GM15510 (cell line): Measurements from ENCODE around the gene RELL1.

Experiments
- POLR2A ChIP-seq: IDR thresholded peaks from 3 replicates; pipeline ENCODE4 v1.6.1; 2011; ENCODE audit warnings: borderline replicate concordance; ENCODE audit not compliant: insufficient read length; ENCODE audit errors: extremely low read depth

RELL1 gene

GRCh38 chr4:37641352-37641751 is 44.8 kb downstream of the RELL1 start:
- TF ChIP-seq POLR2A = no peak

GRCh38 chr4:37639551-37640285 is 46.5 kb downstream of the RELL1 start:
- no peak for TF ChIP-seq POLR2A

- no peak for TF ChIP-seq POLR2A
Observed at GRCh38 chr4:37635155-37635554, 51.0 kb downstream of the RELL1 start.

GRCh38 chr4:37634180-37634579 is 52.0 kb downstream of the RELL1 start:
- TF ChIP-seq POLR2A = no peak

GRCh38 chr4:37632836-37633235 is 53.3 kb downstream of the RELL1 start:
- no peak for TF ChIP-seq POLR2A

- TF ChIP-seq POLR2A = no peak
Observed at GRCh38 chr4:37631551-37631950, 54.6 kb downstream of the RELL1 start.

GRCh38 chr4:37629713-37630112 is 56.5 kb downstream of the RELL1 start:
- TF ChIP-seq POLR2A = no peak

GRCh38 chr4:37628977-37629609 is 57.1 kb downstream of the RELL1 start:
- TF ChIP-seq POLR2A = no peak

- TF ChIP-seq POLR2A = no peak
Observed at GRCh38 chr4:37627263-37627662, 58.9 kb downstream of the RELL1 start.

GRCh38 chr4:37625499-37625898 is 60.7 kb downstream of the RELL1 start:
- no peak for TF ChIP-seq POLR2A

GRCh38 chr4:37623940-37624339 is 62.2 kb downstream of the RELL1 start:
- no peak for TF ChIP-seq POLR2A

- no peak for TF ChIP-seq POLR2A
Observed at GRCh38 chr4:37623125-37623524, 63.1 kb downstream of the RELL1 start.

GRCh38 chr4:37620176-37620575 is 66.0 kb downstream of the RELL1 start:
- TF ChIP-seq POLR2A = no peak

GRCh38 chr4:37615720-37616063 is 70.5 kb downstream of the RELL1 start:
- TF ChIP-seq POLR2A = no peak

GRCh38 chr4:37615059-37615719 is 71.0 kb downstream of the RELL1 start:
- TF ChIP-seq POLR2A = no peak

GRCh38 chr4:37612811-37613210 is 73.4 kb downstream of the RELL1 start:
- TF ChIP-seq POLR2A = no peak

- no peak for TF ChIP-seq POLR2A
Observed at GRCh38 chr4:37609626-37610025, 76.5 kb downstream of the RELL1 start.

GRCh38 chr4:37607018-37607417 is 79.2 kb downstream of the RELL1 start:
- TF ChIP-seq POLR2A = no peak
